SU-DHL-6 (cell line): ENCODE measurements around the gene KRT14.
"Not testable (repeated sequence)": the region's sequence is repeated elsewhere in the genome, so short reads cannot be mapped to it uniquely, and the experiment has no call there.

Experiments
- H2AFZ ChIP-seq: fragments of 200-600 bp; sonication (generic); 2 replicates; pipeline ENCODE4 v1.6.1; 2014; ENCODE audit warnings: low read depth, mild to moderate bottlenecking, moderate library complexity, mixed read lengths, antibody characterized with exemption, low read length; ENCODE audit not compliant: severe bottlenecking
- H3F3A ChIP-seq: fragments of 200-600 bp; shearing (Covaris generic); 2 replicates; pipeline ENCODE4 v1.6.0; 2016; ENCODE audit warnings: antibody characterized with exemption, mild to moderate bottlenecking; ENCODE audit not compliant: insufficient read depth
- H3K27ac ChIP-seq: fragments of 200-600 bp; sonication (generic); 2 replicates; pipeline ENCODE4 v1.5.1; 2016; ENCODE audit warnings: low read depth, mild to moderate bottlenecking, low read length, moderate library complexity, mixed read lengths
- H3K27me3 ChIP-seq: fragments of 200-600 bp; sonication (generic), shearing (Covaris generic); 2 replicates; pipeline ENCODE4 v1.6.0; 2014; ENCODE audit warnings: mild to moderate bottlenecking, low read length
- H3K36me3 ChIP-seq: fragments of 200-600 bp; sonication (generic); 2 replicates; pipeline ENCODE4 v1.6.1; 2014; ENCODE audit warnings: mild to moderate bottlenecking, low read length, mixed read lengths
- H3K4me2 ChIP-seq: fragments of 300-600, 200-600 bp; shearing (Covaris generic), sonication (generic); 2 replicates; pipeline ENCODE4 v1.6.0; 2014; ENCODE audit warnings: low read length, low read depth, mild to moderate bottlenecking; ENCODE audit not compliant: poor library complexity, severe bottlenecking
- H3K4me3 ChIP-seq: fragments of 200-600 bp; sonication (generic); 2 replicates; pipeline ENCODE4 v1.5.1; 2014; ENCODE audit warnings: antibody characterized with exemption, low read length, mild to moderate bottlenecking, mixed read lengths; ENCODE audit not compliant: insufficient read depth, poor library complexity, severe bottlenecking
- H3K79me2 ChIP-seq: fragments of 200-600 bp; sonication (generic); 2 replicates; pipeline ENCODE4 v1.6.1; 2014; ENCODE audit warnings: mild to moderate bottlenecking, low read length, moderate library complexity; ENCODE audit not compliant: insufficient read depth
- H3K9ac ChIP-seq: fragments of 200-600 bp; sonication (generic); 2 replicates; pipeline ENCODE4 v1.7.0; 2014; ENCODE audit warnings: mild to moderate bottlenecking, low read length
- H3K9me2 ChIP-seq: fragments of 200-600 bp; sonication (generic); replicated peaks from 2 replicates; pipeline ENCODE4 v1.6.1; 2014; ENCODE audit warnings: low read length; ENCODE audit not compliant: insufficient read depth
- H3K9me3 ChIP-seq: fragments of 200-600 bp; sonication (generic); 2 replicates; pipeline ENCODE4 v1.6.1; 2014; ENCODE audit warnings: low read length, mixed read lengths; ENCODE audit not compliant: insufficient read depth
- H4K20me1 ChIP-seq: fragments of 200-600 bp; sonication (generic); 2 replicates; pipeline ENCODE4 v1.6.1; 2014; ENCODE audit warnings: low read depth, mild to moderate bottlenecking, antibody characterized with exemption, low read length, moderate library complexity, mixed read lengths
- CTCF ChIP-seq: fragments of 200-600 bp; sonication (generic); IDR thresholded peaks from one replicate; pipeline ENCODE4 v1.5.1; 2017; ENCODE audit warnings: antibody characterized with exemption, mild to moderate bottlenecking, low read length, moderate library complexity; ENCODE audit not compliant: insufficient read depth, poor library complexity, severe bottlenecking
- EZH2phosphoT487 ChIP-seq: fragments of 200-600 bp; sonication (generic), shearing (Covaris generic); conservative IDR thresholded peaks from 2 replicates; pipeline ENCODE4 v1.6.1; 2018; ENCODE audit warnings: mild to moderate bottlenecking, antibody characterized with exemption, low read length, moderate library complexity, mixed read lengths

KRT14 gene

GRCh38 chr17:41615454-41615853, 28.8 kb upstream of the KRT14 start:
- no peak overlapping the region for H3K4me2 ChIP-seq
- H3K36me3 ChIP-seq = no peaks in the 10 kb centered on the region
- H3K9ac ChIP-seq = no peak overlapping the region
- no peaks in the 10 kb centered on the region for H3K27me3 ChIP-seq
- TF ChIP-seq EZH2phosphoT487 = no peak
- TF ChIP-seq CTCF = no peak
- H3K9me2 ChIP-seq = no peaks in the 10 kb centered on the region
- H3K27ac ChIP-seq = no peak overlapping the region
- H4K20me1 ChIP-seq = no peaks in the 10 kb centered on the region
- H2AFZ ChIP-seq = no peak overlapping the region
- no peaks in the 10 kb centered on the region for H3K9me3 ChIP-seq
- no peak overlapping the region for H3K4me3 ChIP-seq
- no peaks in the 10 kb centered on the region for H3F3A ChIP-seq
- H3K79me2 ChIP-seq = no peaks in the 10 kb centered on the region

- H3K27me3 ChIP-seq = not testable (repeated sequence)
These were observed 28.1 kb upstream of the KRT14 start for GRCh38 chr17:41614767-41615166.

GRCh38 chr17:41614098-41614497, 27.4 kb upstream of the KRT14 start:
- Histone ChIP-seq H3F3A (no peaks in the 10 kb centered on the region), H4K20me1 (no peaks in the 10 kb centered on the region), H3K9me2 (no peaks in the 10 kb centered on the region), H3K9ac (no peak overlapping the region), H2AFZ (no peak overlapping the region), H3K27ac (no peak overlapping the region), H3K4me2 (no peak overlapping the region), H3K27me3 (no peaks in the 10 kb centered on the region), H3K36me3 (no peaks in the 10 kb centered on the region), H3K9me3 (no peaks in the 10 kb centered on the region), H3K79me2 (no peaks in the 10 kb centered on the region), H3K4me3 (no peak overlapping the region)
- TF ChIP-seq CTCF (no peak), EZH2phosphoT487 (no peak)

More at GRCh38 chr17:41614767-41615166, 28.1 kb upstream of the KRT14 start:
- not testable (repeated sequence) for H3K9ac ChIP-seq, H4K20me1 ChIP-seq, H3K9me3 ChIP-seq, H3K36me3 ChIP-seq, H3K27ac ChIP-seq, H3F3A ChIP-seq, H3K4me2 ChIP-seq, H3K79me2 ChIP-seq, H2AFZ ChIP-seq, H3K4me3 ChIP-seq, H3K9me2 ChIP-seq

GRCh38 chr17:41613277-41614082, 26.8 kb upstream of the KRT14 start:
- Histone ChIP-seq H4K20me1 (no peaks in the 10 kb centered on the region), H3F3A (no peaks in the 10 kb centered on the region), H3K79me2 (no peaks in the 10 kb centered on the region), H3K36me3 (no peaks in the 10 kb centered on the region), H3K27me3 (no peaks in the 10 kb centered on the region), H3K4me2 (no peak overlapping the region), H2AFZ (no peak overlapping the region), H3K9me3 (no peaks in the 10 kb centered on the region), H3K9me2 (no peaks in the 10 kb centered on the region), H3K27ac (no peak overlapping the region), H3K9ac (no peak overlapping the region), H3K4me3 (no peak overlapping the region)
- TF ChIP-seq EZH2phosphoT487 (no peak), CTCF (no peak)

GRCh38 chr17:41612376-41613160, 25.9 kb upstream of the KRT14 start, which contains the start of gene KRT16:
TSS of gene KRT16 (minus strand) at chr17:41612767. CDS start at chr17:41612688, 79 bp downstream.
- not testable (repeated sequence) for H3K9ac ChIP-seq, H3K9me3 ChIP-seq, H4K20me1 ChIP-seq, H3K27ac ChIP-seq, H2AFZ ChIP-seq, H3K9me2 ChIP-seq, H3K4me2 ChIP-seq, H3F3A ChIP-seq, H3K79me2 ChIP-seq, H3K27me3 ChIP-seq, H3K4me3 ChIP-seq, H3K36me3 ChIP-seq
